HFF-Myc (cell line): Measurements from ENCODE around the gene SYNRG.

ENCODE experiments used
- DNase-seq: peaks from one replicate; pipeline ENCODE4 v3.0.0-alpha.2; 2011; ENCODE audit warnings: low read depth; ENCODE audit errors: extremely low read depth
- H3K4me3 ChIP-seq: replicated peaks from 2 replicates; pipeline ENCODE4 v1.5.1; 2011; ENCODE audit warnings: low read depth, mild to moderate bottlenecking, control low read depth, low read length
- CTCF ChIP-seq: IDR thresholded peaks from 2 replicates; pipeline ENCODE4 v1.5.1; 2012; ENCODE audit warnings: mild to moderate bottlenecking, low read depth, low read length, control low read depth; ENCODE audit errors: missing control alignments

Gene SYNRG

GRCh38 chr17:37562016-37562745 is 47.0 kb downstream of the SYNRG start:
- no peak for TF ChIP-seq CTCF
- no peak overlapping the region for H3K4me3 ChIP-seq
- DNase-seq = no peak

GRCh38 chr17:37558299-37558698 is 50.9 kb downstream of the SYNRG start:
- TF ChIP-seq CTCF = no peak
- no peak overlapping the region for H3K4me3 ChIP-seq
- no peak for DNase-seq

- no peak for TF ChIP-seq CTCF
- DNase-seq = no peak
- no peak overlapping the region for H3K4me3 ChIP-seq
These were observed 51.7 kb downstream of the SYNRG start for GRCh38 chr17:37557482-37557881.

GRCh38 chr17:37555386-37555785 is 53.8 kb downstream of the SYNRG start:
- no peak for DNase-seq
- no peak for TF ChIP-seq CTCF

GRCh38 chr17:37553401-37553966 is 55.7 kb downstream of the SYNRG start:
- TF ChIP-seq CTCF = no peak
- no peak for DNase-seq
- H3K4me3 ChIP-seq = no peak overlapping the region

More at GRCh38 chr17:37555386-37555785, 53.8 kb downstream of the SYNRG start:
- no peak overlapping the region for H3K4me3 ChIP-seq

- H3K4me3 ChIP-seq = no peak overlapping the region
- no peak for DNase-seq
- no peak for TF ChIP-seq CTCF
These were observed 57.4 kb downstream of the SYNRG start for GRCh38 chr17:37551788-37552187.

GRCh38 chr17:37547986-37548385 is 61.2 kb downstream of the SYNRG start:
- H3K4me3 ChIP-seq = no peak overlapping the region
- TF ChIP-seq CTCF = no peak
- no peak for DNase-seq
